ENCODE data around the gene POU2AF1. TPM values are rescaled to one million over a fixed set of nuclear protein-coding genes. Genes with fewer than 3 reads are reported as not detected.

Gene POU2AF1
- total and polyA plus RNA-seq, 8 donors, result 0.38 to 4.5 (median 0.98) TPM

- DNase-seq (peak in 3 of 4 donors; percentile 14 to 78 (median 70)), ATAC-seq (peak; percentile 86)
- no peak for TF ChIP-seq CTCF (IDR thresholded peaks at IDR 0.05)
- Histone ChIP-seq H3K27me3 (no peaks in the 10 kb centered on the region), H3K9me3 (peaks cover 0 to 6% of the 10 kb centered on the region in 2 donors), H3K4me3 (no peak overlapping the region), H3K4me1 (no peaks in the 10 kb centered on the region), H3K36me3 (no peaks in the 10 kb centered on the region), H3K27ac (no peak overlapping the region)
- intact Hi-C loops (cut with DNase I), result no loop called here
Measured at GRCh38 chr11:111387363-111387762, 8.3 kb upstream of the POU2AF1 start.

GRCh38 chr11:111386611-111387150 lies 7.6 kb upstream of the POU2AF1 start:
- TF ChIP-seq CTCF (IDR thresholded peaks at IDR 0.05), result no peak
- peaks cover 0 to 6% of the 10 kb centered on the region in 2 donors for H3K9me3 ChIP-seq
- no peak overlapping the region for H3K4me3 ChIP-seq
- intact Hi-C loops (cut with DNase I), result no loop called here
- H3K4me1 ChIP-seq, result no peaks in the 10 kb centered on the region
- H3K27ac ChIP-seq, result no peak overlapping the region
- H3K27me3 ChIP-seq, result no peaks in the 10 kb centered on the region
- no peak for DNase-seq
- no peak for ATAC-seq
- H3K36me3 ChIP-seq, result no peaks in the 10 kb centered on the region

- Histone ChIP-seq H3K9me3 (peaks cover 0 to 6% of the 10 kb centered on the region in 2 donors), H3K27ac (no peak overlapping the region), H3K4me3 (no peak overlapping the region), H3K36me3 (no peaks in the 10 kb centered on the region), H3K27me3 (peaks cover 0 to 3% of the 10 kb centered on the region in 2 donors), H3K4me1 (no peaks in the 10 kb centered on the region)
- intact Hi-C loops (cut with DNase I), result no loop called here
- no peak for TF ChIP-seq CTCF (IDR thresholded peaks at IDR 0.05)
- ATAC-seq, result no peak
- no peak for DNase-seq
Measured at GRCh38 chr11:111384494-111384893, 5.4 kb upstream of the POU2AF1 start.

- no peak for DNase-seq
- peaks cover 0 to 4% of the 10 kb centered on the region in 2 donors for H3K4me1 ChIP-seq
- no peak for ATAC-seq
- H3K4me3 ChIP-seq, result no peak overlapping the region
- no peaks in the 10 kb centered on the region for H3K36me3 ChIP-seq
- H3K9me3 ChIP-seq, result peaks cover 0 to 6% of the 10 kb centered on the region in 2 donors
- peaks cover 0 to 8% of the 10 kb centered on the region in 2 donors for H3K27me3 ChIP-seq
- intact Hi-C loops (cut with DNase I), result no loop called here
- TF ChIP-seq CTCF (IDR thresholded peaks at IDR 0.05), result no peak
- no peak overlapping the region for H3K27ac ChIP-seq
Measured at GRCh38 chr11:111382451-111382850, 3.4 kb upstream of the POU2AF1 start.

GRCh38 chr11:111379602-111380136 lies 594 bp upstream of the POU2AF1 start:
- Histone ChIP-seq H3K4me1 (peaks cover 0 to 4% of the 10 kb centered on the region in 2 donors), H3K4me3 (no peak overlapping the region), H3K36me3 (no peaks in the 10 kb centered on the region), H3K27me3 (peaks cover 0 to 8% of the 10 kb centered on the region in 2 donors), H3K9me3 (no peaks in the 10 kb centered on the region), H3K27ac (no peak overlapping the region)
- no peak for DNase-seq
- ATAC-seq, result no peak
- intact Hi-C loops (cut with DNase I), result no loop called here
- TF ChIP-seq CTCF (IDR thresholded peaks at IDR 0.05), result no peak

Measured in left lung (tissue), 10 donors.